ENCODE measurements around the gene RGPD3.
"Not testable (repeated sequence)": the region's sequence is repeated elsewhere in the genome, so short reads cannot be mapped to it uniquely, and the experiment has no call there.

RGPD3 gene

GRCh38 chr2:106511934-106512333, 43.7 kb upstream of the RGPD3 start:
- H3K27ac ChIP-seq (replicated peaks); H3K4me3 ChIP-seq (replicated peaks; ENCODE audit: insufficient read depth, low read length); H3K27me3 ChIP-seq (ENCODE audit: insufficient read depth, poor library complexity, severe bottlenecking); DNase-seq (ENCODE audit: low read depth in 1 of 2, low spot score in 1 of 2): not testable (repeated sequence)

DNA sequence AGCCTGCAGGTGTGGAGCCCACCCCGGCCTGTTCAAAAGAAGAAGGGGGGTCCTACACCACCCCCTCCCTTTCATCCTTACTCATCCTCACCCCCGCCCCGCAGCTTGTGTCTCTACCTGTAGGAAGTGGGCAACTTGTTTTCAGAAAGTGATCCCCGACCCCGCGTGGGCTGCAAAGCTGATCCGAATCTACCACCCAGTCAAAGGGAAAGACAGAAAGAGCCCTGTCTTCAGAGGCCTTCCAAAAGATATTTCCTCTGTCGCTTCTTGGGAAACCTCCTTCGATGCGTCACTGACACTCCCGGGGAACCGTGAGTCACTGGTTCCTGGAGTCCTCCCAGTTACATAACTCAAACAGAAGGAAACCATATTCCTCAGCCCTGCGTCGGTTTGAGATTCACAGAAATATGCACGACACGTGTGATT, 43.3 kb upstream of the RGPD3 start:
- not testable (repeated sequence) for H3K27me3 ChIP-seq (ENCODE audit: insufficient read depth, poor library complexity, severe bottlenecking); H3K27ac ChIP-seq (replicated peaks); H3K4me3 ChIP-seq (replicated peaks; ENCODE audit: insufficient read depth, low read length)
- peak; percentile 15 to 36 for DNase-seq (ENCODE audit: low read depth in 1 of 2, low spot score in 1 of 2)

- not testable (repeated sequence) for H3K27ac ChIP-seq (replicated peaks); H3K27me3 ChIP-seq (ENCODE audit: insufficient read depth, poor library complexity, severe bottlenecking); DNase-seq (ENCODE audit: low read depth in 1 of 2, low spot score in 1 of 2); H3K4me3 ChIP-seq (replicated peaks; ENCODE audit: insufficient read depth, low read length)
Observed at GRCh38 chr2:106510791-106511190, 42.6 kb upstream of the RGPD3 start.

DNA sequence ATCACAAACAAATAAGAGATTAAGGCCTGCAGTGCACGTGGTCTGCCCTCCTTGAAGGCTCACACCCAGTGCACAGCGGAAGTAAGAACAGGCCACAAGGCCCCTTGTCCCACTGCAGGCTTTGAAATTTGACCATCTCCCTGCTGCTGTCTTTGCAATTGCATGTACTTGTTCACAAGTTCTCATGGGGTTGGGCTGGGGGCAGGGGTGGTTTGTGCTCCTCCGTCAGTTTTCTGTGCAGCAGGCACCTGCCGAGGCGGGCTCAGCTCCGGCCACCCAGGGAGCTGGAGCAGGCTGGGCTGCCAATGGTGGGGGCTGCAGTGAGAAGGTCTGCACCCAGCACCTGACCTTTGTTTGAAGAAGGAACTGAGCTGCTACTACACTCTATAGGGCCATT, 41.2 kb upstream of the RGPD3 start:
- H3K4me3 ChIP-seq (replicated peaks; ENCODE audit: insufficient read depth, low read length); DNase-seq (ENCODE audit: low read depth in 1 of 2, low spot score in 1 of 2); H3K27ac ChIP-seq (replicated peaks); H3K27me3 ChIP-seq (ENCODE audit: insufficient read depth, poor library complexity, severe bottlenecking): not testable (repeated sequence)

GRCh38 chr2:106508660-106509373, 40.6 kb upstream of the RGPD3 start:
- DNase-seq (ENCODE audit: low read depth in 1 of 2, low spot score in 1 of 2); H3K27me3 ChIP-seq (ENCODE audit: insufficient read depth, poor library complexity, severe bottlenecking); H3K27ac ChIP-seq (replicated peaks); H3K4me3 ChIP-seq (replicated peaks; ENCODE audit: insufficient read depth, low read length): not testable (repeated sequence)

GRCh38 chr2:106506002-106506687, 37.9 kb upstream of the RGPD3 start:
- not testable (repeated sequence) for DNase-seq (ENCODE audit: low read depth in 1 of 2, low spot score in 1 of 2)

GRCh38 chr2:106504787-106505186, 36.6 kb upstream of the RGPD3 start:
- H3K27ac ChIP-seq (replicated peaks); H3K4me3 ChIP-seq (replicated peaks; ENCODE audit: insufficient read depth, low read length); DNase-seq (ENCODE audit: low read depth in 1 of 2, low spot score in 1 of 2); H3K27me3 ChIP-seq (ENCODE audit: insufficient read depth, poor library complexity, severe bottlenecking): not testable (repeated sequence)

More at GRCh38 chr2:106506002-106506687, 37.9 kb upstream of the RGPD3 start:
- not testable (repeated sequence) for H3K4me3 ChIP-seq (replicated peaks; ENCODE audit: insufficient read depth, low read length); H3K27me3 ChIP-seq (ENCODE audit: insufficient read depth, poor library complexity, severe bottlenecking); H3K27ac ChIP-seq (replicated peaks)

DNA sequence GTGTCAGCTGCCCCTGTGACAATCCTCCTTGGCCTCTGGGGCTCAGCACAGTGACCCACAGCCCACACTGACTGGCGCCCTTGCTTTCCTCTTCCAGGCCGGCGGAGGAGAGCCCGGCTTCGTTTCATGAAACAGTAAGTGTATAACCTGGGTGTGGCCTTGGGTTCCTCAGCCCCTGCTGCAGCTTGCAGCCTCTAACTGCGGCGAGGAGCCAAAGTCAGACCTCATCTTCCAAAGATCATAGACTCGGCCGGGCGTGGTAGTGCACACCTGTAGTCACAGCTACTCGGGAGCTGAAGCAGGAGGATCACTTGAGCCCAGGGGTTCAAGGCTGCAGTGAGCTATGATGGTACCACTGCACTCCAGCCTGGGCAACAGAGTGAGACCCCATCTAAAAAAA, 36.0 kb upstream of the RGPD3 start:
- not testable (repeated sequence) for H3K27me3 ChIP-seq (ENCODE audit: insufficient read depth, poor library complexity, severe bottlenecking); H3K4me3 ChIP-seq (replicated peaks; ENCODE audit: insufficient read depth, low read length); H3K27ac ChIP-seq (replicated peaks); DNase-seq (ENCODE audit: low read depth in 1 of 2, low spot score in 1 of 2)

- not testable (repeated sequence) for H3K27ac ChIP-seq (replicated peaks); DNase-seq (ENCODE audit: low read depth in 1 of 2, low spot score in 1 of 2); H3K4me3 ChIP-seq (replicated peaks; ENCODE audit: insufficient read depth, low read length)
Observed at GRCh38 chr2:106502351-106502750, 34.1 kb upstream of the RGPD3 start.

DNA sequence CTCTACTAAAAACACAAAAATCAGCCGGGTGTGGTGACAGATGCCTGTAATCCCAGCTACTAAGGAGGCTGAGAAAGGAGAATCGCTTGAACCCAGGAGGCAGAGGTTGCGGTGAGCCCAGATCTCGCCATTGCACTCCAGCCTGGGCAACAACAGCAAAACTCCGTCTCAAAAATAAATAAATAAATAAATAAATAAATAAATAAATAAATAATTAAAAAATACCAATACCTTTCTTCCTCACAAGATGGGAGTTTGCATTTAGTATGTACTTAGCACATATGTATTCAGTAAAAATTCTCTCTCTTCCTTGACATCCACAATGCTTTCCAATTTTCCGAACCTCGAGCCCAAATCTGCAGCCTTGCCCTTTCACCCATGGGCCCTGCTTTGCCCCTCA, 32.1 kb upstream of the RGPD3 start:
- H3K4me3 ChIP-seq (replicated peaks; ENCODE audit: insufficient read depth, low read length); DNase-seq (ENCODE audit: low read depth in 1 of 2, low spot score in 1 of 2); H3K27ac ChIP-seq (replicated peaks); H3K27me3 ChIP-seq (ENCODE audit: insufficient read depth, poor library complexity, severe bottlenecking): not testable (repeated sequence)

More at GRCh38 chr2:106502351-106502750, 34.1 kb upstream of the RGPD3 start:
- H3K27me3 ChIP-seq (ENCODE audit: insufficient read depth, poor library complexity, severe bottlenecking) = not testable (repeated sequence)

GRCh38 chr2:106498549-106498948, 30.3 kb upstream of the RGPD3 start:
- H3K4me3 ChIP-seq (replicated peaks; ENCODE audit: insufficient read depth, low read length); H3K27me3 ChIP-seq (ENCODE audit: insufficient read depth, poor library complexity, severe bottlenecking); H3K27ac ChIP-seq (replicated peaks); DNase-seq (ENCODE audit: low read depth in 1 of 2, low spot score in 1 of 2): not testable (repeated sequence)

- H3K4me3 ChIP-seq (replicated peaks; ENCODE audit: insufficient read depth, low read length); H3K27ac ChIP-seq (replicated peaks); H3K27me3 ChIP-seq (ENCODE audit: insufficient read depth, poor library complexity, severe bottlenecking); DNase-seq (ENCODE audit: low read depth in 1 of 2, low spot score in 1 of 2): not testable (repeated sequence)
Observed at GRCh38 chr2:106492913-106493312, 24.7 kb upstream of the RGPD3 start.

- DNase-seq (ENCODE audit: low read depth in 1 of 2, low spot score in 1 of 2); H3K27me3 ChIP-seq (ENCODE audit: insufficient read depth, poor library complexity, severe bottlenecking); H3K27ac ChIP-seq (replicated peaks); H3K4me3 ChIP-seq (replicated peaks; ENCODE audit: insufficient read depth, low read length): not testable (repeated sequence)
Observed at GRCh38 chr2:106492399-106492798, 24.2 kb upstream of the RGPD3 start.

DNA sequence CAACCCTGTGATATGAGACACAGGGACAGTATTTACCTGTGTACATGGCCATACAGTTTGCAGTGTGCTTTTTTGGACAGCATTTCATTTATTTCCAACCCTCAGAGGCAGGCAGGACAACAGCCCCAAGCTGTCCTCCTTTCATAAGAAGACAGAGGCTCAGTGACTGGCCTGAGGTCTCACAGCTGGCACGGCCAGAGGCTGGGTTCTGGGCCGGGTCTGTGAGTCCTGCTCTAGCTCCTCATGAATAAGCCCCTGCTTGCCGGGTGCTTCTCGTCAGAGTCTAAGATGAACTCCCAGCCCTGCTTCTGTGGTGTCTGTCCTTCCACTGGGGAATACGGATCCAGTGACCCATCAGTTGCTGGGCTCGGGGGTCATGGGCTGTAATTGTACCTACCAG, 21.5 kb upstream of the RGPD3 start:
- not testable (repeated sequence) for DNase-seq (ENCODE audit: low read depth in 1 of 2, low spot score in 1 of 2); H3K27ac ChIP-seq (replicated peaks); H3K4me3 ChIP-seq (replicated peaks; ENCODE audit: insufficient read depth, low read length); H3K27me3 ChIP-seq (ENCODE audit: insufficient read depth, poor library complexity, severe bottlenecking)

All from HL-60 (cell line).